Fibroblast of villous mesenchyme (primary cell): ENCODE results near the gene RAD51B. TPM values are rescaled to one million over a fixed set of nuclear protein-coding genes. Genes with fewer than 3 reads are reported as not detected.

Source experiments
- DNase-seq: peaks from one replicate; pipeline ENCODE4 v3.0.0-alpha.2; 2010; ENCODE audit warnings: low read depth
- H3K4me3 ChIP-seq: 2 replicates; pipeline ENCODE4 v1.5.1; 2011; ENCODE audit warnings: low read depth, mild to moderate bottlenecking, low read length
- CTCF ChIP-seq: IDR thresholded peaks from 2 replicates; pipeline ENCODE4 v1.5.1; 2012; ENCODE audit warnings: low read depth, mild to moderate bottlenecking, low read length; ENCODE audit not compliant: insufficient read depth
- total RNA-seq: library from RNA; depleted of rRNA; stranded (reverse); fragments of >200 nt; gene quantifications from 2 replicates; pipeline ENCODE4 v1.2.3, GENCODE V29; 2012

Gene RAD51B
- total RNA-seq, 1 donor: 22.0 TPM

- no peak for DNase-seq
- no peak overlapping the region for H3K4me3 ChIP-seq
- no peak for TF ChIP-seq CTCF
These were observed 721.8 kb downstream of the RAD51B start for GRCh38 chr14:68541178-68541896.

GRCh38 chr14:68542346-68542745, 722.8 kb downstream of the RAD51B start:
- no peak for DNase-seq
- no peak for TF ChIP-seq CTCF
- no peak overlapping the region for H3K4me3 ChIP-seq

- no peak overlapping the region for H3K4me3 ChIP-seq
- TF ChIP-seq CTCF: no peak
- DNase-seq: no peak
These were observed 723.9 kb downstream of the RAD51B start for GRCh38 chr14:68543516-68543915.

- H3K4me3 ChIP-seq: no peak overlapping the region
- no peak for TF ChIP-seq CTCF
- peak; percentile 95 for DNase-seq
These were observed 724.7 kb downstream of the RAD51B start for GRCh38 chr14:68544081-68544892.

- no peak overlapping the region for H3K4me3 ChIP-seq
- DNase-seq: peak; percentile 86
- TF ChIP-seq CTCF: no peak
These were observed 727.3 kb downstream of the RAD51B start for GRCh38 chr14:68546839-68547238.

GRCh38 chr14:68547305-68548193, 728.0 kb downstream of the RAD51B start:
- TF ChIP-seq CTCF: no peak
- H3K4me3 ChIP-seq: no peak overlapping the region
- peak; percentile 98 for DNase-seq
